GM21576 (cell line): ENCODE measurements around the gene PCDHB11.
"Not testable (repeated sequence)": the region's sequence is repeated elsewhere in the genome, so short reads cannot be mapped to it uniquely, and the experiment has no call there.

Experiments used
- ATAC-seq: cut with Tn5 transposase; IDR thresholded peaks from one replicate; pipeline ENCODE4 v1.9.1; 2021; ENCODE audit warnings: mild to moderate bottlenecking, moderate library complexity; ENCODE audit not compliant: unreplicated experiment

The PCDHB11 gene

GRCh38 chr5:141236516-141237313 lies 37.3 kb downstream of the PCDHB11 start:
- no peak for ATAC-seq

GRCh38 chr5:141241496-141241895 lies 42.1 kb downstream of the PCDHB11 start:
- no peak for ATAC-seq

GRCh38 chr5:141245250-141245717 lies 45.9 kb downstream of the PCDHB11 start, which contains the start of gene PCDHB15:
Gene PCDHB15 (plus strand): TSS chr5:141245395. CDS start chr5:141245579, 184 bp downstream.
- ATAC-seq: no peak

GRCh38 chr5:141246971-141247370 lies 47.5 kb downstream of the PCDHB11 start:
- not testable (repeated sequence) for ATAC-seq

GRCh38 chr5:141247434-141247833 lies 48.0 kb downstream of the PCDHB11 start:
- not testable (repeated sequence) for ATAC-seq

GRCh38 chr5:141250576-141250975 lies 51.1 kb downstream of the PCDHB11 start:
- no peak for ATAC-seq
